Measurements from ENCODE around the gene SEPTIN10.

The SEPTIN10 gene

GRCh38 chr2:109521233-109522062, 92.3 kb downstream of the SEPTIN10 start:
- no peaks in the 10 kb centered on the region for H4K20me1 ChIP-seq (ENCODE audit: insufficient read depth, low read length, poor library complexity, severe bottlenecking)
- H3K36me3 ChIP-seq (ENCODE audit: insufficient read depth, low read length), result no peaks in the 10 kb centered on the region
- no peak overlapping the region for H3K4me2 ChIP-seq (ENCODE audit: low read depth, low read length, poor library complexity, severe bottlenecking)
- TF ChIP-seq EZH2phosphoT487 (IDR thresholded peaks at IDR 0.05; ENCODE audit: borderline replicate concordance) (no peak), CTCF (conservative IDR thresholded peaks at IDR 0.05; ENCODE audit: low read length) (no peak)
- H3K9ac ChIP-seq (ENCODE audit: low read depth, low read length, poor library complexity, severe bottlenecking), result no peak overlapping the region
- H3K4me1 ChIP-seq (ENCODE audit: insufficient read depth, low read length, poor library complexity, severe bottlenecking), result no peaks in the 10 kb centered on the region
- no peak overlapping the region for H3K4me3 ChIP-seq (ENCODE audit: low read length, poor library complexity, severe bottlenecking)
- H3K27me3 ChIP-seq (ENCODE audit: insufficient read depth, low read length, poor library complexity, severe bottlenecking), result no peaks in the 10 kb centered on the region
- H3F3A ChIP-seq (ENCODE audit: low read depth), result no peaks in the 10 kb centered on the region
- H3K9me3 ChIP-seq (ENCODE audit: insufficient read depth, low read depth, low read length), result no peaks in the 10 kb centered on the region
- no peaks in the 10 kb centered on the region for H3K79me2 ChIP-seq (ENCODE audit: insufficient read depth, low read length)
- H2AFZ ChIP-seq (ENCODE audit: low read length), result no peak overlapping the region
- H3K9me2 ChIP-seq (replicated peaks; ENCODE audit: low read depth, low read length), result no peaks in the 10 kb centered on the region

GRCh38 chr2:109519513-109519912, 94.3 kb downstream of the SEPTIN10 start:
- Histone ChIP-seq H3K36me3 (ENCODE audit: insufficient read depth, low read length) (no peaks in the 10 kb centered on the region), H2AFZ (ENCODE audit: low read length) (no peak overlapping the region), H3K9me2 (replicated peaks; ENCODE audit: low read depth, low read length) (no peaks in the 10 kb centered on the region), H3K9me3 (ENCODE audit: insufficient read depth, low read depth, low read length) (no peaks in the 10 kb centered on the region), H3K27me3 (ENCODE audit: insufficient read depth, low read length, poor library complexity, severe bottlenecking) (no peaks in the 10 kb centered on the region), H4K20me1 (ENCODE audit: insufficient read depth, low read length, poor library complexity, severe bottlenecking) (no peaks in the 10 kb centered on the region), H3K9ac (ENCODE audit: low read depth, low read length, poor library complexity, severe bottlenecking) (no peak overlapping the region), H3K4me2 (ENCODE audit: low read depth, low read length, poor library complexity, severe bottlenecking) (no peak overlapping the region), H3K4me1 (ENCODE audit: insufficient read depth, low read length, poor library complexity, severe bottlenecking) (no peaks in the 10 kb centered on the region), H3F3A (ENCODE audit: low read depth) (no peaks in the 10 kb centered on the region), H3K79me2 (ENCODE audit: insufficient read depth, low read length) (no peaks in the 10 kb centered on the region), H3K4me3 (ENCODE audit: low read length, poor library complexity, severe bottlenecking) (no peak overlapping the region)
- no peak for TF ChIP-seq CTCF (conservative IDR thresholded peaks at IDR 0.05; ENCODE audit: low read length)
- TF ChIP-seq EZH2phosphoT487 (IDR thresholded peaks at IDR 0.05; ENCODE audit: borderline replicate concordance), result no peak

GRCh38 chr2:109517118-109517889, 96.5 kb downstream of the SEPTIN10 start:
- no peak overlapping the region for H3K9ac ChIP-seq (ENCODE audit: low read depth, low read length, poor library complexity, severe bottlenecking)
- H3K79me2 ChIP-seq (ENCODE audit: insufficient read depth, low read length), result no peaks in the 10 kb centered on the region
- no peak overlapping the region for H2AFZ ChIP-seq (ENCODE audit: low read length)
- no peak overlapping the region for H3K4me3 ChIP-seq (ENCODE audit: low read length, poor library complexity, severe bottlenecking)
- no peaks in the 10 kb centered on the region for H3K9me2 ChIP-seq (replicated peaks; ENCODE audit: low read depth, low read length)
- H4K20me1 ChIP-seq (ENCODE audit: insufficient read depth, low read length, poor library complexity, severe bottlenecking), result no peaks in the 10 kb centered on the region
- no peaks in the 10 kb centered on the region for H3K9me3 ChIP-seq (ENCODE audit: insufficient read depth, low read depth, low read length)
- H3K27me3 ChIP-seq (ENCODE audit: insufficient read depth, low read length, poor library complexity, severe bottlenecking), result no peaks in the 10 kb centered on the region
- no peak overlapping the region for H3K4me2 ChIP-seq (ENCODE audit: low read depth, low read length, poor library complexity, severe bottlenecking)
- TF ChIP-seq CTCF (conservative IDR thresholded peaks at IDR 0.05; ENCODE audit: low read length), result no peak
- TF ChIP-seq EZH2phosphoT487 (IDR thresholded peaks at IDR 0.05; ENCODE audit: borderline replicate concordance), result no peak
- H3K4me1 ChIP-seq (ENCODE audit: insufficient read depth, low read length, poor library complexity, severe bottlenecking), result peaks cover 13% of the 10 kb centered on the region
- no peaks in the 10 kb centered on the region for H3F3A ChIP-seq (ENCODE audit: low read depth)
- no peaks in the 10 kb centered on the region for H3K36me3 ChIP-seq (ENCODE audit: insufficient read depth, low read length)

Data from Loucy (cell line).